Urinary bladder (tissue), 4 donors: ENCODE measurements around the gene PSMG4. TPM values are rescaled to one million over a fixed set of nuclear protein-coding genes. Genes with fewer than 3 reads are reported as not detected.

Experiments
- DNase-seq: peaks from one replicate; pipeline ENCODE4 v3.0.0-alpha.2; 2015; ENCODE audit errors: extremely low spot score
- H3K27ac ChIP-seq: one replicate; pipeline ENCODE4 v1.5.1; 2013; ENCODE audit warnings: low read depth, mild to moderate bottlenecking, moderate library complexity
- H3K36me3 ChIP-seq: one replicate; pipeline ENCODE4 v1.6.1; 2013; ENCODE audit warnings: mild to moderate bottlenecking, moderate library complexity; ENCODE audit not compliant: insufficient read depth
- H3K4me1 ChIP-seq: one replicate; pipeline ENCODE4 v1.6.1; 2013; ENCODE audit warnings: mild to moderate bottlenecking, moderate library complexity; ENCODE audit not compliant: insufficient read depth
- H3K4me3 ChIP-seq: one replicate; pipeline ENCODE4 v1.5.1; 2013; ENCODE audit warnings: low read depth, low read length
- WGBS: extraction: QIAGEN DNeasy Blood & Tissue Kit; methylation state at CpG from one replicate; pipeline ENCODE4 v1.1.7; 2013; 5-methylcytosine and 5-hydroxymethylcytosine counted together
- polyA plus RNA-seq: library from polyadenylated mRNA; stranded (reverse); fragments of 200-250 nt; gene quantifications from one replicate; pipeline ENCODE4 v1.2.3, GENCODE V29; 2013
- total RNA-seq: library from RNA; depleted of rRNA; stranded (reverse); fragments of >200 nt; gene quantifications from one replicate; pipeline ENCODE4 v1.2.3, GENCODE V29; 2014
- donor health status: healthy with polysubstance abuse.
- donor health status: healthy.

PSMG4 gene
- total and polyA plus RNA-seq, 2 donors: 19.8 to 29.5 TPM

GRCh38 chr6:3280866-3281465 lies 22.2 kb downstream of the PSMG4 start:
- Histone ChIP-seq H3K27ac (no peak overlapping the region), H3K4me3 (no peak overlapping the region), H3K4me1 (no peaks in the 10 kb centered on the region), H3K36me3 (no peaks in the 10 kb centered on the region)
- WGBS: 95% methylated on average over 14 of the region's 14 CpGs
- no peak for DNase-seq

GRCh38 chr6:3281631-3282475 lies 23.1 kb downstream of the PSMG4 start:
- no peaks in the 10 kb centered on the region for H3K4me1 ChIP-seq
- no peak overlapping the region for H3K27ac ChIP-seq
- no peaks in the 10 kb centered on the region for H3K36me3 ChIP-seq
- WGBS: 41% methylated on average over 13 of the region's 13 CpGs
- DNase-seq: no peak
- H3K4me3 ChIP-seq: no peak overlapping the region

DNA sequence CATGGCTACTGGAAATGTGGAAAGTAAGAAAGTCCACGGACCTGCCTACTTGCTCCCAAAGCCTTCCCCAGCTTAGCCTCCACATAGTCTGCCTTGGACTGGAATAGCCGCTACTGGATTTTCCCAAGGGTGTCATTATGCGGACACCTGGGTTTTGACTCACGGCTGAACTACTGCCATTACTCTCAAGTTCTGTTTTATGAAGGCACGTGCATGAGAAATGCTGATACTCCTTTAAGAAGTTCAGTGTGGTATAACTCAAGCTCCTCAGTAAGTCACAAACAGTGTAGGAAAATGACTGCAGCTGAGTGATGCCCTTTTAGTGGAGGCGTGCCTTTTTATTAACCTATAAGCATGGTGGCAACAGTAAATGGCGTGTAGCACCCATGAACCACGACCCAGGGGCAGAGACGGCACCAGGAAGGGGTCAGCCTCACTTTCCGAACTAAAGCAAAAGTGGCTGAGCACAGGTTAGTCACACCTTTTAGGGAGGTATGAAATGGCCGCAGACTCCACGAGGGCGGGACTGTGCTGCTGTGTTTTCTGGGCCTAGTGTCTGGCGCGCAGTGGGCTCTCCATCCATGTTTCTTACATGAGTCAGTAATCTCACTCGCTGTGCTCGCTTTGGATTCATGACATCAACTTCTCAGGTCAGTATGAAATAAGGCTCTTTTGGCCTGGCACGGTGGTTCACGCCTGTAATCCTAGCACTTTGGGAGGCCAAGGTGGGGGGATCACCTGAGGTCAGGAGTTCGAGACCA lies 23.9 kb downstream of the PSMG4 start:
- H3K4me1 ChIP-seq: no peaks in the 10 kb centered on the region
- no peak overlapping the region for H3K4me3 ChIP-seq
- WGBS: 89% methylated on average over 20 of the region's 20 CpGs
- DNase-seq: no peak
- no peak overlapping the region for H3K27ac ChIP-seq
- no peaks in the 10 kb centered on the region for H3K36me3 ChIP-seq

GRCh38 chr6:3283241-3283640 lies 24.5 kb downstream of the PSMG4 start:
- WGBS: 97% methylated on average over 10 of the region's 10 CpGs
- H3K27ac ChIP-seq: no peak overlapping the region
- no peak overlapping the region for H3K4me3 ChIP-seq
- H3K4me1 ChIP-seq: no peaks in the 10 kb centered on the region
- no peaks in the 10 kb centered on the region for H3K36me3 ChIP-seq
- no peak for DNase-seq

DNA sequence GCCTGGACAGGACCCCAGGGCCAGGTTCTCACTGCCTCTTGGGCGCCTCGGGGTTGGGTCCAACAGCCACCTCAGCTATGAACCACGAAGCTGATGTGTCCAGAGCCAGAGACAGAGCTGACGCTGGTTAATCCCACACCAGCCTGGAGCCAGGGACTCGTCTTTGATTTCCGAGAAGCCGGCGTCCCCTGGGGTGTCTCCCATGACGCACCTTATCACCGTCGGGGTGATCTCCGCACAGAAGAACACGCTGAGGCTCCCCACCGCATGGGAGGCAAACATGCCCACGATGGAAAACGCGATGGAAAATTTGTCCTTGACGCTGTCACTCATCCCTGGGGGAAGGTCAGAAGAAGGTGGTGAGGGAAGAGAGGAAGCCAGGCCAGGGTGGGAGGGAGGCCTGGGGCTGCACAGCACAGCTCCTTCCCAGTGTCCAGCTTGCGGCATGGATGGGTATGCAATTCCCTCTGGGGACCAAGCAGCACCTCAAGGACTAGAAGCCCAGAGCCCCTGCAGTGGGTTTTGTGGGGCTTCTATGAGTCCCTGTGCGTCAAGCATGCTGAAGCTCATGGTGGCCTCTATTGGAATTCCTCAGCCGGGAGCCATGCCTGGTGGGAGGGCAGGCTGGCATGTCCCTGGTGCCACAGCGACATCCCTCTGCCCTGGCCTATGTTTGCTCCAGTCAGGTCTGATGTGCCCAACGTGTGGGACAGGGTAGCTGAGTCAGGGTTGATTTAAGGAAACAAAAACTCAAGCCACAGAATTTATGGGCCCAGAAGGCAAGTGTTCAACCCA lies 25.1 kb downstream of the PSMG4 start:
- Histone ChIP-seq H3K4me3 (no peak overlapping the region), H3K36me3 (no peaks in the 10 kb centered on the region), H3K27ac (no peak overlapping the region), H3K4me1 (no peaks in the 10 kb centered on the region)
- 94% methylated on average over 23 of the region's 23 CpGs for WGBS
- DNase-seq: no peak

- 85% methylated on average over 17 of the region's 17 CpGs for WGBS
- no peak overlapping the region for H3K4me3 ChIP-seq
- H3K36me3 ChIP-seq: no peaks in the 10 kb centered on the region
- no peak overlapping the region for H3K27ac ChIP-seq
- DNase-seq: no peak
- no peaks in the 10 kb centered on the region for H3K4me1 ChIP-seq
These were observed 25.7 kb downstream of the PSMG4 start for GRCh38 chr6:3284436-3284876.

DNA sequence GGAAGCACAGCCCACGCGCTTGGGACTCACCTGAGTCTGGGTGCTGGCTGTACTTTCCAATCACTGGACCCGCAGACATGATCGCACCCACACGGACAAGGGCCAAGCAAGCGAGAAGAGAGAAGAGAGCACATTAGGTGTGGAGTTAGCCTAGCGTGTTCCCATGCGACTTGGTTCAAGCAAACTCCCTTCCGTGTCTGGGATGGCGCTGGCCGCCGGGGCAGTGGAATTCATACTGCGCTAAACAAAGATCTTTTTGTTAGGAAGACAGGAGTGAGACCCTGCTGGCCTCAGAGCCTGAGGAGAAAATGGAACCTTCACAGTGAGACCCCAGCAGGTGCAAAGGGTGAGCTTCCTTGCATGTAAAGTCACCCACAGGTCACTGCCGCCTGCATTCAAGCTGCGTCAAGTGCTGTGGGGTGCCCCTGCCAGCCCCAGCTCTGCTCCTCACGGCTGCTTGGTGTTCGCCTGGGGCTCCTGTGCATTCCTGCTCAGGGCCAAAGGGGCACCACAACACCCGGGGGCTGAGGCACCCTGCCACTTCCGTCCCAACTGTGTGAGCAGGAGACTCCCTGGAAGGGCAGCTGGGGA lies 26.4 kb downstream of the PSMG4 start:
- no peak overlapping the region for H3K4me3 ChIP-seq
- WGBS: 90% methylated on average over 19 of the region's 19 CpGs
- H3K27ac ChIP-seq: no peak overlapping the region
- H3K4me1 ChIP-seq: no peaks in the 10 kb centered on the region
- DNase-seq: no peak
- H3K36me3 ChIP-seq: no peaks in the 10 kb centered on the region

GRCh38 chr6:3285732-3286131 lies 27.0 kb downstream of the PSMG4 start:
- H3K36me3 ChIP-seq: no peaks in the 10 kb centered on the region
- H3K27ac ChIP-seq: no peak overlapping the region
- no peaks in the 10 kb centered on the region for H3K4me1 ChIP-seq
- WGBS: 91% methylated on average over 14 of the region's 14 CpGs
- DNase-seq: no peak
- no peak overlapping the region for H3K4me3 ChIP-seq

DNA sequence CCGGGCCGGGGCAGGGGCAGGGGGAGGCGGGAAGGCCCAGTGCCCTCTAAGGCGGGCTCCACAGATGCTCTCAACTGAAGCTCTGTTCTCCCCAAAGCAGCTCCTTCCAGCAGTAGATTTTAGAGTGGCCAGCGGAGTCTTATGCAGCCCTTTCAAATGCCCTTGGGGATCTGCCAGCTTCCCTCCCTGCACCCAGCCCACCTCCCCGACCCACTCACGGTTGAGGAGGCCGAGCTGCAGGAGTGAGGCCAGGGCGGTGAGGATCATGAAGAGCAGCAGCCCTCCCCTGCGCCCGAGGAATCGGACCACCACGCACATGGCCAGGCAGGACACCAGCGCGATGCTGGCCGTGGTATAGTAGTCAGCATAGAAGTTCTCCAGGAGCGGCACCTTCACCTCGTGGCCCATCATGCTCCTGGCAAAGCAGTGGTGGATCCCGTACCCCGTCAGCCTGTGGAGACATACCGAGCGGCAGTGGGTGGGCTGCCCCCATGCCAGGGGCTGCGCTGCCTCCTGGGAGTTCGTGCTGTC lies 28.0 kb downstream of the PSMG4 start:
- no peak for DNase-seq
- Histone ChIP-seq H3K4me1 (no peaks in the 10 kb centered on the region), H3K36me3 (no peaks in the 10 kb centered on the region), H3K4me3 (no peak overlapping the region), H3K27ac (no peak overlapping the region)
- 96% methylated on average over 24 of the region's 24 CpGs for whole genome bisulfite sequencing

- Histone ChIP-seq H3K4me3 (no peak overlapping the region), H3K36me3 (no peaks in the 10 kb centered on the region), H3K4me1 (no peaks in the 10 kb centered on the region), H3K27ac (no peak overlapping the region)
- WGBS: 91% methylated on average over 9 of the region's 9 CpGs
- DNase-seq: no peak
These were observed 28.6 kb downstream of the PSMG4 start for GRCh38 chr6:3287308-3287707.

- no peak overlapping the region for H3K27ac ChIP-seq
- no peaks in the 10 kb centered on the region for H3K36me3 ChIP-seq
- DNase-seq: no peak
- WGBS: 88% methylated on average over 17 of the region's 17 CpGs
- no peaks in the 10 kb centered on the region for H3K4me1 ChIP-seq
- no peak overlapping the region for H3K4me3 ChIP-seq
These were observed 29.4 kb downstream of the PSMG4 start for GRCh38 chr6:3287976-3288707.
